SK-N-MC (cell line): ENCODE measurements around the gene CDC6.

ENCODE experiments used
- DNase-seq: peaks from one replicate; pipeline ENCODE4 v3.0.0-alpha.2; 2011; ENCODE audit warnings: low read depth, low spot score
- H3K27ac ChIP-seq: fragments of 200-600 bp; sonication (generic); 2 replicates; pipeline ENCODE4 v1.5.1; 2016; ENCODE audit warnings: mixed run types
- H3K36me3 ChIP-seq: fragments of 200-600 bp; sonication (generic); 2 replicates; pipeline ENCODE4 v1.6.1; 2017; ENCODE audit warnings: antibody characterized with exemption, low read length, mixed read lengths; ENCODE audit not compliant: insufficient read depth
- H3K4me3 ChIP-seq: fragments of 200-600 bp; sonication (generic); 2 replicates; pipeline ENCODE4 v1.5.1; 2016
- H3K9ac ChIP-seq: fragments of 200-600 bp; sonication (generic); 2 replicates; pipeline ENCODE4 v1.8.0; 2017; ENCODE audit warnings: mixed run types, mixed read lengths; ENCODE audit not compliant: insufficient read length
- H3K9me3 ChIP-seq: fragments of 200-600 bp; sonication (generic); 2 replicates; pipeline ENCODE4 v1.6.1; 2017; ENCODE audit warnings: low read depth, mild to moderate bottlenecking, antibody characterized with exemption, low read length, moderate library complexity, mixed read lengths
- EZH2 ChIP-seq: fragments of 200-600 bp; sonication (generic); IDR thresholded peaks from one replicate; pipeline ENCODE4 v1.6.1; 2017; ENCODE audit warnings: antibody characterized with exemption
- FOXP2 ChIP-seq: optimal IDR thresholded peaks from 2 replicates; pipeline ENCODE3; 2011; ENCODE audit warnings: mild to moderate bottlenecking, moderate library complexity; ENCODE audit not compliant: insufficient read depth; ENCODE audit errors: extremely low read length, control extremely low read depth
- POLR2AphosphoS5 ChIP-seq: IDR thresholded peaks from 2 replicates; pipeline ENCODE4 v1.6.1; 2012; ENCODE audit warnings: mild to moderate bottlenecking, low read depth, low read length, borderline replicate concordance

The CDC6 gene

GRCh38 chr17:40338941-40339649 lies 51.4 kb downstream of the CDC6 start:
- Histone ChIP-seq H3K36me3 (peaks cover 11% of the 10 kb centered on the region; the same call in 1 of the 2 replicates), H3K9me3 (no peaks in the 10 kb centered on the region), H3K9ac (no peak overlapping the region), H3K27ac (peak overlapping the region; percentile 50; the same call in 1 of the 2 replicates), H3K4me3 (no peak overlapping the region)
- no peak for TF ChIP-seq FOXP2
- no peak for TF ChIP-seq EZH2
- TF ChIP-seq POLR2AphosphoS5, result no peak
- DNase-seq, result no peak

GRCh38 chr17:40340327-40340726 lies 52.6 kb downstream of the CDC6 start:
- Histone ChIP-seq H3K9ac (no peak overlapping the region), H3K27ac (no peak overlapping the region; the same call in 1 of the 2 replicates), H3K36me3 (peaks cover 11% of the 10 kb centered on the region; the same call in 1 of the 2 replicates), H3K4me3 (no peak overlapping the region), H3K9me3 (no peaks in the 10 kb centered on the region)
- no peak for DNase-seq
- TF ChIP-seq EZH2, result no peak
- no peak for TF ChIP-seq POLR2AphosphoS5
- no peak for TF ChIP-seq FOXP2

- no peak overlapping the region for H3K4me3 ChIP-seq
- peaks cover 11% of the 10 kb centered on the region; the same call in 1 of the 2 replicates for H3K36me3 ChIP-seq
- DNase-seq, result no peak
- no peak overlapping the region for H3K9ac ChIP-seq
- no peak for TF ChIP-seq POLR2AphosphoS5
- TF ChIP-seq FOXP2, result no peak
- no peak for TF ChIP-seq EZH2
- no peak overlapping the region for H3K27ac ChIP-seq
- H3K9me3 ChIP-seq, result no peaks in the 10 kb centered on the region
Measured at GRCh38 chr17:40340880-40341807, 53.5 kb downstream of the CDC6 start.

GRCh38 chr17:40341808-40342503 lies 54.3 kb downstream of the CDC6 start:
- no peak for DNase-seq
- Histone ChIP-seq H3K36me3 (peaks cover 11% of the 10 kb centered on the region; the same call in 1 of the 2 replicates), H3K9ac (no peak overlapping the region), H3K9me3 (no peaks in the 10 kb centered on the region), H3K4me3 (peak overlapping the region; percentile 49), H3K27ac (no peak overlapping the region; the same call in 1 of the 2 replicates)
- TF ChIP-seq POLR2AphosphoS5 (no peak), FOXP2 (no peak), EZH2 (no peak)

GRCh38 chr17:40342504-40343218 lies 55.0 kb downstream of the CDC6 start:
- TF ChIP-seq POLR2AphosphoS5 (no peak), FOXP2 (no peak), EZH2 (no peak)
- no peak for DNase-seq
- peaks cover 11% of the 10 kb centered on the region; the same call in 1 of the 2 replicates for H3K36me3 ChIP-seq
- H3K27ac ChIP-seq, result peak overlapping the region; percentile 72
- H3K9me3 ChIP-seq, result no peaks in the 10 kb centered on the region
- H3K4me3 ChIP-seq, result peak overlapping the region; percentile 49
- H3K9ac ChIP-seq, result no peak overlapping the region

GRCh38 chr17:40343219-40344119 lies 55.8 kb downstream of the CDC6 start:
- H3K27ac ChIP-seq, result peak overlapping the region; percentile 72
- no peak overlapping the region for H3K9ac ChIP-seq
- no peaks in the 10 kb centered on the region for H3K9me3 ChIP-seq
- peaks cover 11% of the 10 kb centered on the region; the same call in 1 of the 2 replicates for H3K36me3 ChIP-seq
- TF ChIP-seq FOXP2 (peak; percentile 24), EZH2 (no peak), POLR2AphosphoS5 (no peak)
- DNase-seq, result no peak
- peak overlapping the region; percentile 49 for H3K4me3 ChIP-seq
